Lower leg skin (tissue), 3 donors: Measurements from ENCODE around the gene SMOC1.

ENCODE experiments used
- POLR2A ChIP-seq, 2 donors: fragments of 450-650 bp; IDR thresholded peaks; one replicate each; pipeline ENCODE4 v1.6.1; 2016 to 2017; ENCODE audit warnings: antibody characterized with exemption in 2 of 2, mild to moderate bottlenecking in 1 of 2, moderate library complexity in 1 of 2
- TF ChIP-seq, protein P1 (sequence below), 3 donors: fragments of 450-650 bp; IDR thresholded peaks; one replicate each; pipeline ENCODE4 v1.5.1; 2016; ENCODE audit warnings: antibody characterized with exemption in 3 of 3, mild to moderate bottlenecking in 3 of 3, moderate library complexity in 2 of 3

DNA sequence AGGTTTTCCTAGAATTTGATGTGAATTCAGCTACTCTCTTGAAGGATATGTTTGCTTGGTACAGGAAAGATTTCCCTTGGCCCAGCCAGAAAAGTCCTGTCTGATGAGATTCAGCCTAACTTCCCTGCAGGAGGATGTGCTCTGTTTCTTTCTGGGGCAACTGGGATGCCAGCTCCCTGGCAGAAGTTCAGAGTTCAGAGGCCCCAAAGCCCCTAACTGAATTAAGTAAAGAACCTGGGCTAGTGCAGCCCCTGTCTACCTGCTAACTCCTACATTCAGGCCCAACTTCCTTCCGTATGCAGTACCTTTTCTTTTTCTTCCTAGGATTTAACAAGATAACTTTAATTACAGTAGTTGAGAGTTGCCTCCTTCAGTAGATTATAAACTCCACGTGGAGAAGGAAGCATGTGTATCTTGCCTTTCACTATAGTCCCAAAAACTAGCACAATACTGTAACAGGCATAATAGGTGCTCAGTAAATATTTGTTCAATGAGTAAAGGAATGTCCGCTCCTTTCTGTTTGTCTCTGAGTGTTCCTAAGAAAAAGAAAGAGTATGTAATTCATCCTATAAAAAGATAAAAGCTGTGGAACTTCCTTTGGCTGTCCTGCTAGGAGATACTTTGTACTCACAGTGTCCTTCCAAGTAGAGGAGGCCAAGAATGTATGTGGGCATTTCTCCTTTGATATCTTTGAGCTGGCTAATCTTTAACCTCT, 168.5 kb downstream of the SMOC1 start:
- TF ChIP-seq, protein P1, sequence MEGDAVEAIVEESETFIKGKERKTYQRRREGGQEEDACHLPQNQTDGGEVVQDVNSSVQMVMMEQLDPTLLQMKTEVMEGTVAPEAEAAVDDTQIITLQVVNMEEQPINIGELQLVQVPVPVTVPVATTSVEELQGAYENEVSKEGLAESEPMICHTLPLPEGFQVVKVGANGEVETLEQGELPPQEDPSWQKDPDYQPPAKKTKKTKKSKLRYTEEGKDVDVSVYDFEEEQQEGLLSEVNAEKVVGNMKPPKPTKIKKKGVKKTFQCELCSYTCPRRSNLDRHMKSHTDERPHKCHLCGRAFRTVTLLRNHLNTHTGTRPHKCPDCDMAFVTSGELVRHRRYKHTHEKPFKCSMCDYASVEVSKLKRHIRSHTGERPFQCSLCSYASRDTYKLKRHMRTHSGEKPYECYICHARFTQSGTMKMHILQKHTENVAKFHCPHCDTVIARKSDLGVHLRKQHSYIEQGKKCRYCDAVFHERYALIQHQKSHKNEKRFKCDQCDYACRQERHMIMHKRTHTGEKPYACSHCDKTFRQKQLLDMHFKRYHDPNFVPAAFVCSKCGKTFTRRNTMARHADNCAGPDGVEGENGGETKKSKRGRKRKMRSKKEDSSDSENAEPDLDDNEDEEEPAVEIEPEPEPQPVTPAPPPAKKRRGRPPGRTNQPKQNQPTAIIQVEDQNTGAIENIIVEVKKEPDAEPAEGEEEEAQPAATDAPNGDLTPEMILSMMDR (IDR thresholded peaks at IDR 0.05): no peak
- no peak for TF ChIP-seq POLR2A (IDR thresholded peaks at IDR 0.05)
